PC-3 (cell line): ENCODE measurements around the gene DLGAP1.

Experiments
- CTCF ChIP-seq: fragments of 300-600 bp; sonication (generic); conservative IDR thresholded peaks from 2 replicates; pipeline ENCODE4 v1.5.1; 2017; ENCODE audit warnings: antibody characterized with exemption, low read depth, mild to moderate bottlenecking, low read length
- EZH2 ChIP-seq: fragments of 300-600 bp; sonication (generic); IDR thresholded peaks from one replicate; pipeline ENCODE4 v1.6.1; 2017; ENCODE audit warnings: antibody characterized with exemption, mild to moderate bottlenecking, low read length; ENCODE audit not compliant: unreplicated experiment
- EZH2phosphoT487 ChIP-seq: fragments of 300-600 bp; sonication (generic); IDR thresholded peaks from 2 replicates; pipeline ENCODE4 v1.6.1; 2018; ENCODE audit warnings: mild to moderate bottlenecking, antibody characterized with exemption, low read length, borderline replicate concordance

DNA sequence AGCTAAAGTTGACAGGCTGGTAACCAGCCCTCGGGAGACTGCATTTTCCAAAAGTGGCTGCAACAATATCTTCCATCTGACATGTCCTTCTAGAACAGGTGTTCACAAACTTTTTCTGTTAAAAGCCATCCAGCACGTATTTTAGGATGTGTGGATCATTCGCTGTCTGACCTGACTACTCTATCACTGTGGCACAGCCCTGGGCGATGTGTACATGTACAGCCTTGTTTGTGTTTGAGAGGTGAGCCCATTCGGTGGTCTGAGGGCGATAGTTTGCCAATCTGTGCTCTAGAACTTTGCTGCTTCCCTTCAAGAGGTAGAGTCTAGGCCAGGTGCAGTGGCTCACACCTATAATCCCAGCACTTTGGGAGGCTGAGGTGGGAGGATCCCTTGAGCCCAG lies 839.0 kb downstream of the DLGAP1 start:
- TF ChIP-seq CTCF (no peak), EZH2phosphoT487 (no peak), EZH2 (no peak)
